Suprapubic skin (tissue), 4 donors: ENCODE measurements around the gene C1QL1. TPM values are rescaled to one million over a fixed set of nuclear protein-coding genes. Genes with fewer than 3 reads are reported as not detected.

Experiments
- DNase-seq, 2 donors: peaks; one replicate each; pipeline ENCODE4 v3.0.0-alpha.2; 2019; ENCODE audit warnings: low spot score in 2 of 2
- H3K27ac ChIP-seq: fragments of 200-600 bp; sonication (generic); one replicate; pipeline ENCODE4 v1.5.1; 2019
- H3K27me3 ChIP-seq: fragments of 200-600 bp; sonication (generic); one replicate; pipeline ENCODE4 v1.5.1; 2019
- H3K36me3 ChIP-seq: fragments of 200-600 bp; sonication (generic); one replicate; pipeline ENCODE4 v1.5.1; 2019
- H3K4me1 ChIP-seq: fragments of 200-600 bp; sonication (generic); one replicate; pipeline ENCODE4 v1.5.1; 2019
- H3K4me3 ChIP-seq: fragments of 200-600 bp; sonication (generic); one replicate; pipeline ENCODE4 v1.5.1; 2019; ENCODE audit warnings: mild to moderate bottlenecking
- H3K9me3 ChIP-seq: fragments of 200-600 bp; sonication (generic); one replicate; pipeline ENCODE4 v1.5.1; 2019
- EP300 ChIP-seq: sonication (generic); formaldehyde crosslinking; IDR thresholded peaks from one replicate; pipeline ENCODE4 v1.6.1; 2017; ENCODE audit warnings: antibody characterized with exemption
- POLR2A ChIP-seq, 2 donors: fragments of 450-650 bp; IDR thresholded peaks; one replicate each; pipeline ENCODE4 v1.6.1; 2017; ENCODE audit warnings: antibody characterized with exemption in 2 of 2, mild to moderate bottlenecking in 2 of 2, moderate library complexity in 2 of 2
- POLR2AphosphoS5 ChIP-seq, 3 donors: sonication (generic); formaldehyde crosslinking; IDR thresholded peaks; one replicate each; pipeline ENCODE4 v1.6.1; 2017; ENCODE audit warnings: antibody characterized with exemption in 3 of 3
- WGBS: methylation state at CpG from one replicate; pipeline ENCODE4 v1.1.5; 2018; 5-methylcytosine and 5-hydroxymethylcytosine counted together
- total RNA-seq, 4 donors: library from RNA; depleted of rRNA; stranded (reverse); fragments of >200 nt; gene quantifications; one replicate each; pipeline ENCODE4 v1.1.0, GENCODE V29; 2016
- TF ChIP-seq, protein P1 (sequence below), 2 donors: fragments of 200-600 bp in 1 of 2; fragments of 450-650 bp in 1 of 2; sonication (generic) in 1 of 2; IDR thresholded peaks; one replicate each; pipeline ENCODE4 v1.5.1; 2016 to 2019; ENCODE audit warnings: antibody characterized with exemption in 2 of 2, mild to moderate bottlenecking in 1 of 2, moderate library complexity in 1 of 2

Gene C1QL1
- total RNA-seq, 4 donors from 2014 or later: not detected

DNA sequence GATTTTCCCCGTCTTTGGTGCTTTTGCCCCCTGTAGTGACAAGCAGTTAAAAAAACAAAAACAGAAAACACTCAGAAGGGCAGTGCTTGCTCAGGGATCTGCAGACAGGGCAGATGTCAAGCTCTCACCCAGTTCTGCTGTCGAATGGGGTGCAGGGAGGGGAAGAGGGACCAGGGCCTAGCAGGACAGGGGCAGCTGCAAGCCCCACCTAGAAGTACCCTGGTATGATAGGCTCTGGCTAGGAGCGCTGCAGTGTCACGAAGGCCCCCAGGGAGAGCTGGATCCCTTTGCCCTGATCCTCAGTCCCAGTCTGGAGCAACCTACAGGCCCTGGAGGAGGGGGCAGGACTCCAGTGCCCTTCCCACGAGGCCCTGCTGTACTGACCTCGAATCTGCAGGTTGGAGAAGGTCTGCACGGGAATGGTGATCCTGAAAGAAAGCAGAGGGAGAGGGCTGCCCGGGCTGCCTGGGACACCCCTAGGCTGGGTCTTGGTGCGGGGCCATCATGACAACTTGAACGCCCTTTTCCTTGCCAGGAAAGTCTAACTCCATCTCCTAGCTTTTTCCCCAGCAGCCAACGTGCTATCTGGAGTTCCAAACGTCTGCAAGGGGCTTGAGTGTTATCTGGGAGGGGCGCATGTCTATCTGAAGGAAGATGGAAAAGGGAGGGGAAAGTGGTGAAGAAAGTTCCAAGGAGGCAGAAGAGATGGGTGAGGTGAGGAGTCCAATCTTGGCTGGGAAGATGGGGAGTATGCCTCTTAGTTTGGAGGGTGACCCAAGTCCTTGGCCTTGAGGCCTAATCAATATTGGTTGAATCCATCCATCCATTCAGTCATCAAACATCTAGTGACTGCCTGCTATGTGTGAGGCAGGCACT lies 57.6 kb downstream of the C1QL1 start:
- DNase-seq: no peak
- WGBS: 93% methylated on average over 9 of the region's 13 CpGs
- Histone ChIP-seq H3K36me3 (no peaks in the 10 kb centered on the region), H3K4me3 (no peak overlapping the region), H3K27ac (no peak overlapping the region), H3K27me3 (peaks cover 23% of the 10 kb centered on the region), H3K4me1 (peaks cover 12% of the 10 kb centered on the region), H3K9me3 (no peaks in the 10 kb centered on the region)
- TF ChIP-seq, protein P1, sequence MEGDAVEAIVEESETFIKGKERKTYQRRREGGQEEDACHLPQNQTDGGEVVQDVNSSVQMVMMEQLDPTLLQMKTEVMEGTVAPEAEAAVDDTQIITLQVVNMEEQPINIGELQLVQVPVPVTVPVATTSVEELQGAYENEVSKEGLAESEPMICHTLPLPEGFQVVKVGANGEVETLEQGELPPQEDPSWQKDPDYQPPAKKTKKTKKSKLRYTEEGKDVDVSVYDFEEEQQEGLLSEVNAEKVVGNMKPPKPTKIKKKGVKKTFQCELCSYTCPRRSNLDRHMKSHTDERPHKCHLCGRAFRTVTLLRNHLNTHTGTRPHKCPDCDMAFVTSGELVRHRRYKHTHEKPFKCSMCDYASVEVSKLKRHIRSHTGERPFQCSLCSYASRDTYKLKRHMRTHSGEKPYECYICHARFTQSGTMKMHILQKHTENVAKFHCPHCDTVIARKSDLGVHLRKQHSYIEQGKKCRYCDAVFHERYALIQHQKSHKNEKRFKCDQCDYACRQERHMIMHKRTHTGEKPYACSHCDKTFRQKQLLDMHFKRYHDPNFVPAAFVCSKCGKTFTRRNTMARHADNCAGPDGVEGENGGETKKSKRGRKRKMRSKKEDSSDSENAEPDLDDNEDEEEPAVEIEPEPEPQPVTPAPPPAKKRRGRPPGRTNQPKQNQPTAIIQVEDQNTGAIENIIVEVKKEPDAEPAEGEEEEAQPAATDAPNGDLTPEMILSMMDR (IDR thresholded peaks at IDR 0.05): no peak
- TF ChIP-seq POLR2A (IDR thresholded peaks at IDR 0.05) (no peak), EP300 (no peak), POLR2AphosphoS5 (IDR thresholded peaks at IDR 0.05) (no peak)

Other genes starting within 250 kb of the C1QL1 start
- 1 to 10 TPM in 3 of 4 donors, under 1 TPM in 1; 0.98 to 1.5 (median 1.1) TPM for gene ADAM11, start 209.3 kb downstream of the C1QL1 start, total RNA-seq
- 1 to 10 TPM; 1.1 to 7.8 (median 1.9) TPM for gene GJC1, start 138.0 kb downstream of the C1QL1 start, total RNA-seq
- not detected for gene HIGD1B, start 120.4 kb downstream of the C1QL1 start, total RNA-seq
- gene EFTUD2, start 68.9 kb downstream of the C1QL1 start, total RNA-seq: 100 to 1,000 TPM in 2 of 4 donors, 10 to 100 TPM in 2; 46.6 to 114 (median 94.7) TPM
- 1 to 10 TPM in 1 of 4 donors, under 1 TPM in 1, not detected in 2; 0.72 to 5.9 TPM for gene GFAP, start 52.8 kb downstream of the C1QL1 start, total RNA-seq
- 1 to 10 TPM; 2.0 to 4.0 (median 2.8) TPM for gene KIF18B, start 20.5 kb downstream of the C1QL1 start, total RNA-seq
- gene DCAKD, start 83.3 kb upstream of the C1QL1 start, total RNA-seq: 10 to 100 TPM; 49.1 to 68.5 (median 60.9) TPM
- 10 to 100 TPM; 53.2 to 73.3 (median 65.9) TPM for gene NMT1, start 93.0 kb upstream of the C1QL1 start, total RNA-seq
- gene PLCD3, start 164.2 kb upstream of the C1QL1 start, total RNA-seq: 10 to 100 TPM; 44.7 to 87.1 (median 58.3) TPM
- gene ACBD4, start 167.4 kb upstream of the C1QL1 start, total RNA-seq: 10 to 100 TPM in 2 of 4 donors, 1 to 10 TPM in 2; 6.2 to 37.7 (median 10.9) TPM
- 10 to 100 TPM; 23.1 to 35.6 (median 27.8) TPM for gene HEXIM1, start 180.2 kb upstream of the C1QL1 start, total RNA-seq
- 10 to 100 TPM in 1 of 4 donors, 1 to 10 TPM in 3; 2.2 to 10.4 (median 4.4) TPM for gene HEXIM2, start 193.6 kb upstream of the C1QL1 start, total RNA-seq